ENCODE results near the gene LPAR1.

DNA sequence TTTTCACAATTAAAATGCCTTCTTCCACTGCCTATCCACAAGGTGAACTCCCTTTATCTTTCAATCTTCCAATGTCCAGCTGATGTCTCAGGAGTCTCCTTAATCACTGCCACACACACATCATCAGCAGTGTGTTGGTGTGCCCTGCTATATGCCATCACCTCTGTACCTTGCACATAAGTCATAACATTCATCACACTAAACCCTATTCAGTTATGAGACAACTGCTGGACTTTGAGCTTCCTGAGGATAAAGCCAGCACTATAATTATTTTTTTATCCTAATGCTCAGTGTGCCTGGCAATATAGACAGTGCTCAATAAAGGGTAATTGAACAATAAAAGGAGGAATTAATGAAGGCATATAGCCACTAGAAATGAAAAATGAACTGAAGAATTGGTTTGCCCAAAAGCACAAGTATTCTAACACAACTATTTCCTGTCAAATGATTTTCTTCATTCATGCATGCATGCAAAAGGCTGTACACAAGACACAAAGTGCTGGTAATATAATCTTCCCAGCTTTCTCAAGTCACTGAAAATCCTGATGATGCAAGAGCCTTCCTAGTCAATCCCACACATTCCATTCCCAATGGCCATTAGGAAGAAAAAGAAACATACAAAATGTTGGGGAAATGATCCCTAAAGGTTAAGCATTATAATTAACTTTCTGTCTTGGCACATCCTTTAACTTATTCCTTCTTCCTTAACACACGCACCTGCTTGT lies 32.4 kb downstream of the LPAR1 start:
- TF ChIP-seq ZFP3 (tag by site-specific recombination; IDR thresholded peaks at IDR 0.05; ENCODE audit: low read depth) (no peak), CTCF (tag by site-specific recombination; IDR thresholded peaks at IDR 0.05) (no peak), KLF10 (tag by site-specific recombination; IDR thresholded peaks at IDR 0.05) (no peak), BCL11A (tag by site-specific recombination; IDR thresholded peaks at IDR 0.05; ENCODE audit: low read depth) (no peak), ZNF585B (tag by site-specific recombination; IDR thresholded peaks at IDR 0.05) (no peak), SP2 (tag by site-specific recombination; IDR thresholded peaks at IDR 0.05) (no peak)
- TF ChIP-seq, protein P1, sequence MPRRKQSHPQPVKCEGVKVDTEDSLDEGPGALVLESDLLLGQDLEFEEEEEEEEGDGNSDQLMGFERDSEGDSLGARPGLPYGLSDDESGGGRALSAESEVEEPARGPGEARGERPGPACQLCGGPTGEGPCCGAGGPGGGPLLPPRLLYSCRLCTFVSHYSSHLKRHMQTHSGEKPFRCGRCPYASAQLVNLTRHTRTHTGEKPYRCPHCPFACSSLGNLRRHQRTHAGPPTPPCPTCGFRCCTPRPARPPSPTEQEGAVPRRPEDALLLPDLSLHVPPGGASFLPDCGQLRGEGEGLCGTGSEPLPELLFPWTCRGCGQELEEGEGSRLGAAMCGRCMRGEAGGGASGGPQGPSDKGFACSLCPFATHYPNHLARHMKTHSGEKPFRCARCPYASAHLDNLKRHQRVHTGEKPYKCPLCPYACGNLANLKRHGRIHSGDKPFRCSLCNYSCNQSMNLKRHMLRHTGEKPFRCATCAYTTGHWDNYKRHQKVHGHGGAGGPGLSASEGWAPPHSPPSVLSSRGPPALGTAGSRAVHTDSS (tag by site-specific recombination; IDR thresholded peaks at IDR 0.05): no peak
